GDM1 (cell line): Measurements from ENCODE around the gene MPPED1.

Experiments used
- DNase-seq: peaks from one replicate; lab custom pipeline; 2025; lab: John Stamatoyannopoulos, UW

MPPED1 gene

GRCh38 chr22:43431808-43432554, 20.2 kb downstream of the MPPED1 start:
- no peak for DNase-seq

- DNase-seq: no peak
Observed at GRCh38 chr22:43432883-43433415, 21.1 kb downstream of the MPPED1 start.

GRCh38 chr22:43433451-43434274, 21.8 kb downstream of the MPPED1 start:
- DNase-seq: no peak

GRCh38 chr22:43434275-43434927, 22.6 kb downstream of the MPPED1 start:
- DNase-seq: no peak

- DNase-seq: no peak
Observed at GRCh38 chr22:43434928-43435311, 23.1 kb downstream of the MPPED1 start.

GRCh38 chr22:43435851-43436811, 24.3 kb downstream of the MPPED1 start:
- no peak for DNase-seq

GRCh38 chr22:43436868-43437267, 25.1 kb downstream of the MPPED1 start:
- DNase-seq: no peak

GRCh38 chr22:43437871-43438475, 26.2 kb downstream of the MPPED1 start:
- no peak for DNase-seq

GRCh38 chr22:43438666-43439347, 27.0 kb downstream of the MPPED1 start:
- DNase-seq: no peak

- DNase-seq: no peak
Observed at GRCh38 chr22:43439368-43440103, 27.7 kb downstream of the MPPED1 start.

- no peak for DNase-seq
Observed at GRCh38 chr22:43440104-43440387, 28.2 kb downstream of the MPPED1 start.

- no peak for DNase-seq
Observed at GRCh38 chr22:43440556-43440955, 28.7 kb downstream of the MPPED1 start.

- no peak for DNase-seq
Observed at GRCh38 chr22:43441216-43441615, 29.4 kb downstream of the MPPED1 start.

GRCh38 chr22:43441751-43442150, 29.9 kb downstream of the MPPED1 start:
- no peak for DNase-seq

GRCh38 chr22:43442386-43443151, 30.8 kb downstream of the MPPED1 start:
- DNase-seq: no peak

GRCh38 chr22:43443152-43443471, 31.3 kb downstream of the MPPED1 start:
- DNase-seq: no peak

- no peak for DNase-seq
Observed at GRCh38 chr22:43446037-43446803, 34.4 kb downstream of the MPPED1 start.

- DNase-seq: no peak
Observed at GRCh38 chr22:43446916-43447315, 35.1 kb downstream of the MPPED1 start.

GRCh38 chr22:43447380-43447779, 35.6 kb downstream of the MPPED1 start:
- DNase-seq: no peak
